Transverse colon (tissue), 4 donors: ENCODE results near the gene ARSG. TPM values are rescaled to one million over a fixed set of nuclear protein-coding genes. Genes with fewer than 3 reads are reported as not detected.
"Not testable (repeated sequence)": the region's sequence is repeated elsewhere in the genome, so short reads cannot be mapped to it uniquely, and the experiment has no call there.

Experiments
- DNase-seq: peaks from one replicate; pipeline ENCODE4 v3.0.0-alpha.2; 2019
- H3K27ac ChIP-seq, 4 donors: fragments of 200-600 bp; sonication (generic); 2 replicates each; pipeline ENCODE4 v1.5.1; 2016 to 2018; ENCODE audit warnings: inconsistent platforms in 4 of 4
- H3K27me3 ChIP-seq: fragments of 200-600 bp; sonication (generic); 2 replicates; pipeline ENCODE4 v1.5.1; 2017; ENCODE audit warnings: inconsistent platforms
- H3K36me3 ChIP-seq, 4 donors: fragments of 200-600 bp; sonication (generic); 2 replicates each; pipeline ENCODE4 v1.5.1; 2017 to 2019; ENCODE audit warnings: inconsistent platforms in 4 of 4
- H3K4me1 ChIP-seq, 4 donors: fragments of 200-600 bp; sonication (generic); 2 replicates each; pipeline ENCODE4 v1.5.1; 2017 to 2020; ENCODE audit warnings: inconsistent platforms in 4 of 4
- H3K4me3 ChIP-seq, 4 donors: fragments of 200-600 bp; sonication (generic); 1 replicate in 1 of 4; 2 replicates in 3 of 4; pipeline versions ENCODE4 v1.5.1 to v1.6.1; 2017 to 2019; ENCODE audit warnings: inconsistent platforms in 4 of 4
- H3K9me3 ChIP-seq, 2 donors: fragments of 200-600 bp; sonication (generic); 2 replicates each; pipeline ENCODE4 v1.5.1; 2017 to 2019; ENCODE audit warnings: inconsistent platforms in 2 of 2
- CTCF ChIP-seq, 5 experiments: fragments of 200-600 bp in 3 of 5; fragments of 450-650 bp in 2 of 5; sonication (generic) in 3 of 5; IDR thresholded peaks; 1 replicate in 2 of 5; 2 replicates in 3 of 5; pipeline ENCODE4 v1.5.1; 2016 to 2017; ENCODE audit warnings: antibody characterized with exemption in 5 of 5, inconsistent platforms in 3 of 5, mild to moderate bottlenecking in 2 of 5, moderate library complexity in 1 of 5
- EP300 ChIP-seq: sonication (generic); formaldehyde crosslinking; IDR thresholded peaks from one replicate; pipeline ENCODE4 v1.6.1; 2017; ENCODE audit warnings: antibody characterized with exemption, low read depth
- POLR2A ChIP-seq: fragments of 450-650 bp; IDR thresholded peaks from one replicate; pipeline ENCODE4 v1.6.1; 2016; ENCODE audit warnings: antibody characterized with exemption, mild to moderate bottlenecking, moderate library complexity
- POLR2AphosphoS5 ChIP-seq, 3 donors: sonication (generic); formaldehyde crosslinking; IDR thresholded peaks; one replicate each; pipeline ENCODE4 v1.6.1; 2016; ENCODE audit warnings: antibody characterized with exemption in 3 of 3
- WGBS, 2 donors: methylation state at CpG; one replicate each; pipeline ENCODE4 v1.1.5; 2018; ENCODE audit warnings: low coverage in 1 of 2; 5-methylcytosine and 5-hydroxymethylcytosine counted together
- in situ Hi-C, 4 donors: fragments of 200-750 bp; cut with MboI; loops; one replicate each; pipeline versions ENCODE4 v1.15.0 to v1.15.1; 2017; ENCODE audit warnings: low sequenced_read_pairs in 3 of 4, low pct_ligation_motif_present in 1 of 4, low pct_unique_long_range_greater_than_20kb in 1 of 4
- intact Hi-C: fragments of 100-400 bp; cut with DNase I; formaldehyde crosslinking; loops from one replicate; pipeline ENCODE4 v1.15.1; 2023; ENCODE audit warnings: low total_unique reads
- total RNA-seq, 4 donors: library from RNA; depleted of rRNA; stranded (reverse); fragments of >200 nt; gene quantifications; one replicate each; pipeline ENCODE4 v1.1.0, GENCODE V29; 2016

ARSG gene
- total RNA-seq, 4 donors from 2014 or later: 0.41 to 4.4 (median 1.6) TPM; not detected in 1

- H3K4me3 ChIP-seq: no peak overlapping the region
- no peak for TF ChIP-seq POLR2A
- TF ChIP-seq POLR2AphosphoS5 (IDR thresholded peaks at IDR 0.05): no peak
- TF ChIP-seq EP300: no peak
- no peak for TF ChIP-seq CTCF (IDR thresholded peaks at IDR 0.05)
- intact Hi-C loops (no loop called here), in situ Hi-C loops (loop anchor here in 1 of 4 donors (25.0 kb wide), 1 partner anchor 489 kb away; no protein-coding TSS in a partner anchor)
- 53 to 87% methylated on average over 3 to 11 of the region's 11 CpGs for WGBS, 2 donors
- no peaks in the 10 kb centered on the region for H3K4me1 ChIP-seq
- H3K27ac ChIP-seq: no peak overlapping the region
- H3K36me3 ChIP-seq: no peaks in the 10 kb centered on the region
- no peaks in the 10 kb centered on the region for H3K27me3 ChIP-seq
- DNase-seq: no peak
- H3K9me3 ChIP-seq: peaks cover 0 to 7% of the 10 kb centered on the region in 2 donors
These were observed 17.6 kb upstream of the ARSG start for GRCh38 chr17:68273722-68274121.

GRCh38 chr17:68276339-68276738 lies 15.0 kb upstream of the ARSG start:
- in situ Hi-C loops, H3K27ac ChIP-seq, DNase-seq, H3K27me3 ChIP-seq, H3K4me1 ChIP-seq, H3K9me3 ChIP-seq, H3K36me3 ChIP-seq, intact Hi-C loops, H3K4me3 ChIP-seq: not testable (repeated sequence)
- 100% methylated on average over 3 of the region's 3 CpGs; no CpG with 5 or more reads in 1 of the 2 donors for WGBS, 2 donors

GRCh38 chr17:68277807-68278206 lies 13.5 kb upstream of the ARSG start:
- Histone ChIP-seq H3K36me3 (no peaks in the 10 kb centered on the region), H3K9me3 (peaks cover 0 to 7% of the 10 kb centered on the region in 2 donors), H3K27me3 (no peaks in the 10 kb centered on the region), H3K4me3 (no peak overlapping the region), H3K27ac (no peak overlapping the region), H3K4me1 (no peaks in the 10 kb centered on the region)
- no peak for DNase-seq
- intact Hi-C loops (no loop called here), in situ Hi-C loops (no loop called here)
- WGBS, 2 donors: 97 to 98% methylated on average over 5 of the region's 5 CpGs
- TF ChIP-seq POLR2AphosphoS5 (IDR thresholded peaks at IDR 0.05) (no peak), EP300 (no peak), CTCF (IDR thresholded peaks at IDR 0.05) (no peak), POLR2A (no peak)

GRCh38 chr17:68281965-68282364 lies 9.3 kb upstream of the ARSG start:
- 42 to 66% methylated on average over 2 to 5 of the region's 6 CpGs for WGBS, 2 donors
- not testable (repeated sequence) for H3K4me3 ChIP-seq

GRCh38 chr17:68288375-68288774 lies 2.9 kb upstream of the ARSG start:
- no peaks in the 10 kb centered on the region for H3K9me3 ChIP-seq
- H3K27me3 ChIP-seq: peaks cover 49% of the 10 kb centered on the region
- 77 to 89% methylated on average over 4 to 5 of the region's 5 CpGs for WGBS, 2 donors
- intact Hi-C loops (no loop called here), in situ Hi-C loops (no loop called here)
- no peak overlapping the region for H3K27ac ChIP-seq
- no peaks in the 10 kb centered on the region for H3K36me3 ChIP-seq
- no peak overlapping the region for H3K4me3 ChIP-seq
- no peak for TF ChIP-seq EP300
- no peak for TF ChIP-seq POLR2A
- TF ChIP-seq CTCF (IDR thresholded peaks at IDR 0.05): no peak
- no peak for TF ChIP-seq POLR2AphosphoS5 (IDR thresholded peaks at IDR 0.05)
- no peak for DNase-seq
- H3K4me1 ChIP-seq: peaks cover 0 to 28% (median 23%) of the 10 kb centered on the region in 4 donors

More at GRCh38 chr17:68281965-68282364, 9.3 kb upstream of the ARSG start:
- intact Hi-C loops, H3K4me1 ChIP-seq, H3K9me3 ChIP-seq, in situ Hi-C loops, DNase-seq, H3K27me3 ChIP-seq, H3K36me3 ChIP-seq, H3K27ac ChIP-seq: not testable (repeated sequence)
